ENCODE results near the gene CORO1C. TPM values are rescaled to one million over a fixed set of nuclear protein-coding genes. Genes with fewer than 3 reads are reported as not detected.

CORO1C gene
- polyA plus RNA-seq, 6 donors from 2014 or later = 71.0 to 84.7 (median 73.4) TPM

DNA sequence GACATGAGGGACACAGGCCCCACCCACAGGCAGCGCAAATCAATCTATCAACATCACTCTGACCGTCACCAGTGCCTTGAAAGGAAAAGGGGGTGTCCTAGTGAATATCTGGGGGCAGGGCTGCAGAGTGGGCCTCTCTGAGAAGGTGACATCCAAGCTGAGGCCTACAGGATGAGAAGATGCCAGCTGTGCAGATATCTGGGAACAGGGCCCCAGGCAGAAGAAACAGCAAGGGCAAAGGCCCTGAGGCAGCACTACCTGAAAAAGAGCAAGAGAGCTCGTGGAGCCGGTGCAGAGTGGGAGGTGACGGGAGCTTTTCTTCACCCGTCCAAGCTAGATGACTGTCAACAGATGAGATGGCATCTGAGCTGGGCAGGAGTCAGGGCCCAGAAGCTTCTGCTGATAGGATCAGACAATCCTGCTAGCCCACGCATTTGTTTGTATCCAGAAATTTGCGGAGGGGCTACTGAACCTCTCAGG is 120.9 kb downstream of the CORO1C start:
- Mint-ChIP-seq H3K27me3 (peaks cover 4 to 19% (median 18%) of the 10 kb centered on the region in 3 donors), H3K27ac (peak overlapping the region in 2 of 6 donors; percentile 34 to 59), H3K36me3 (no peaks in the 10 kb centered on the region), H3K9me3 (no peaks in the 10 kb centered on the region), H3K4me1 (peaks cover 27 to 33% (median 28%) of the 10 kb centered on the region in 3 donors), H3K4me3 (no peak overlapping the region)
- ATAC-seq (ENCODE audit: low read depth in 2 of 2) (no peak), DNase-seq (no peak)

DNA sequence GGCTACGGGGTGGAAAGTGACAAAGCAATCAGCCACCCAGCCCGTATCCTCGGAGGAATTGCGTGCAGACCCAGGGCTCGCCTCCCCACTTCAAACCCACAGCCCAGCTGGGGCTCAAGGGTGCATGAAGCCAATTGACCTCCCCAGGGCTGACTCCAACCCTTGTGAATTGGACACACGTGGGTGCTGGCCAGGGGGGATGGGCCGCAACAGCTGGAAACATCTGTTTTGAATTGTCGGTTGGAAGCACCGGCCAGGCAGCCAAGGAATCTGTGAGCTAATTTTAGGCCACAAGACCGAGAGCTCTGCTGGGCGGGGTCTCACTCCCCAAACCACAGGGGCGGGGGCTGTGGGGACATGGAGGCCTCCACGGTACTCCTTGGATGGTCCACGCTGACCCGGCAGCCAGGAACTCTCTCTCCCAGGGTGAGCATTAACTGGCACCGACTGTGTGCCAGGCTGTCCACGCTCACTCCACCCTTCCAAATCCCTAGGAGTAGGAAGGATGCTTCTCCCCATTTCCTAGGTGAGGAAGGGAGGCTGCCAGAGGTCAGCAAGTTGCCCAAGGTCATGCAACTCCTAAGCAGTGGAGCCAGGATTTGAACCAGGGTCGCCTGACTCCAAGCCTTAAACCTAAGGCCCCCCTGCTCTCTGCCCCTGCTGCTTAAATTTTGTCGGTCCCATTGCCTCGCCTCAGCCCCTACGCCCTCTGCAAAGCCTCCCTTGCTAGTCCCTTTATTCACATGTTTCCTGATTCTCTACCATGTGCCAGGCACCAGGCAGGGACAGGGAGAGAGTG is 121.6 kb downstream of the CORO1C start:
- Mint-ChIP-seq H3K27me3 (peaks cover 4 to 19% (median 18%) of the 10 kb centered on the region in 3 donors), H3K36me3 (no peaks in the 10 kb centered on the region), H3K4me1 (peaks cover 24 to 30% (median 28%) of the 10 kb centered on the region in 3 donors), H3K4me3 (no peak overlapping the region), H3K27ac (peak overlapping the region in 1 of 6 donors; percentile 59), H3K9me3 (no peaks in the 10 kb centered on the region)
- DNase-seq (no peak), ATAC-seq (ENCODE audit: low read depth in 2 of 2) (no peak)

DNA sequence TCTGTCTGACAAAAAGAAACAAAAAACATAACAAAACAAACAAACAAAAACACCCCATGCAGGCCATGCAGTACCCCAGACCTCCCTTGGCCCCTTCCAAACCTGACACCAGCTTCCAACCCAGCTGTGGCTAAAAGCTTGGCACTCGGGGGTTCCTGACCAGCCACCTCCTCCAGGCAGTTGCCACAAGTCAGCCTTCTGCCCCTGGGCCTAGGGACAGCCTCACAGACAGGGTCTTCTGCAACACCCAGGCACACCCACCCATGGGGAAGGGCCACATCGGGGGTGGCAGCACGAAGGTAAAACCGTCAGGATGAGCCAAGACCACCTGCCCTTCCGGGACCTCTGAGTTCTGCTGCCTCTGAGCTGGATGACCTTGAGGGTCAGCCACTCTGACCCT is 122.7 kb downstream of the CORO1C start:
- Mint-ChIP-seq H3K9me3 (no peaks in the 10 kb centered on the region), H3K4me3 (no peak overlapping the region), H3K27me3 (peaks cover 4 to 24% (median 19%) of the 10 kb centered on the region in 3 donors), H3K27ac (peak overlapping the region in 2 of 6 donors; percentile 60 to 66), H3K36me3 (no peaks in the 10 kb centered on the region), H3K4me1 (peaks cover 19 to 25% (median 19%) of the 10 kb centered on the region in 3 donors)
- ATAC-seq (ENCODE audit: low read depth in 2 of 2) (no peak), DNase-seq (no peak)

- H3K27ac Mint-ChIP-seq = no peak overlapping the region
- H3K4me1 Mint-ChIP-seq = peaks cover 14 to 20% (median 14%) of the 10 kb centered on the region in 3 donors
- DNase-seq (no peak), ATAC-seq (ENCODE audit: low read depth in 2 of 2) (no peak)
- no peak overlapping the region for H3K4me3 Mint-ChIP-seq
- no peaks in the 10 kb centered on the region for H3K36me3 Mint-ChIP-seq
- peaks cover 4 to 26% (median 19%) of the 10 kb centered on the region in 3 donors for H3K27me3 Mint-ChIP-seq
- H3K9me3 Mint-ChIP-seq = no peaks in the 10 kb centered on the region
Measured at GRCh38 chr12:108607981-108608600, 123.2 kb downstream of the CORO1C start.

- no peak for ATAC-seq (ENCODE audit: low read depth in 2 of 2)
- no peaks in the 10 kb centered on the region for H3K9me3 Mint-ChIP-seq
- H3K4me1 Mint-ChIP-seq = peaks cover under 1 to 11% (median 2%) of the 10 kb centered on the region in 3 donors
- no peaks in the 10 kb centered on the region for H3K36me3 Mint-ChIP-seq
- H3K4me3 Mint-ChIP-seq = no peak overlapping the region
- no peak for DNase-seq
- peak overlapping the region in 1 of 6 donors; percentile 12 for H3K27ac Mint-ChIP-seq
- peaks cover 4 to 26% (median 19%) of the 10 kb centered on the region in 3 donors for H3K27me3 Mint-ChIP-seq
Measured at GRCh38 chr12:108606492-108606891, 124.8 kb downstream of the CORO1C start.

DNA sequence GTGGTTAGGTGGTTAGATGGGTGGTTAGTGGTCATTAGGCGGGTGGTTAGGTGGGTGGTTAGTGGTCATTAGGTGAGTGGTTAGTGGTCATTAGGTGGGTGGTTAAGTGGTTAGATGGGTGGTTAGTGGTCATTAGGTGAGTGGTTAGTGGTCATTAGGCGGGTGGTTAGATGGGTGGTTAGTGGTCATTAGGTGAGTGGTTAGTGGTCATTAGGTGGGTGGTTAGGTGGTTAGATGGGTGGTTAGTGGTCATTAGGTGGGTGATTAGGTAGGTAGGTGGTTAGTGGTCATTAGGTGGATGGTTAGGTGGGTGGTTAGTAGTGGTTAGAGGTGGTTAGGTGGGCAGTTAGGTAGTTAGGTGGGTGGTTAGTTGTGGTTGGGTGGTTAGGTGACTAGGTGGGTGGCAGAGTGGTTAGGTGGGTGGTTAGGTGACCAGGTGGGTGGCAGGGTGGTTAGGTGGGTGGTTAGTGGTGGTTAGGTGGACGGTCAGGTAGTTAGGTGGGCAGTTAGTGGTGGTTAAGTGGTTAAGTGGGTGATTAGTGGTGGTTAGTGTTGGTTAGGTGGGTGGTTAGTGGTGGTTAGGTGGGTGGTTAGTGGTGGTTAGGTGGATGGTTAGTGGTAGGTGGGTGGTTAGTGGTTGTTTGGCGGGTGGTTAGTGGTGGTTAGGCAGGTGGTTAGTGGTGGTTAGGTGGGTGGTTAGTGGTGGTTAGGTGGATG is 125.5 kb downstream of the CORO1C start:
- Mint-ChIP-seq H3K27me3 (peaks cover 4 to 26% (median 19%) of the 10 kb centered on the region in 3 donors), H3K36me3 (no peaks in the 10 kb centered on the region), H3K9me3 (no peaks in the 10 kb centered on the region), H3K4me3 (no peak overlapping the region), H3K27ac (peak overlapping the region in 2 of 6 donors; percentile 13 to 16), H3K4me1 (peaks cover 0 to 11% (median 2%) of the 10 kb centered on the region in 3 donors)
- ATAC-seq (ENCODE audit: low read depth in 2 of 2) (no peak), DNase-seq (no peak)

DNA sequence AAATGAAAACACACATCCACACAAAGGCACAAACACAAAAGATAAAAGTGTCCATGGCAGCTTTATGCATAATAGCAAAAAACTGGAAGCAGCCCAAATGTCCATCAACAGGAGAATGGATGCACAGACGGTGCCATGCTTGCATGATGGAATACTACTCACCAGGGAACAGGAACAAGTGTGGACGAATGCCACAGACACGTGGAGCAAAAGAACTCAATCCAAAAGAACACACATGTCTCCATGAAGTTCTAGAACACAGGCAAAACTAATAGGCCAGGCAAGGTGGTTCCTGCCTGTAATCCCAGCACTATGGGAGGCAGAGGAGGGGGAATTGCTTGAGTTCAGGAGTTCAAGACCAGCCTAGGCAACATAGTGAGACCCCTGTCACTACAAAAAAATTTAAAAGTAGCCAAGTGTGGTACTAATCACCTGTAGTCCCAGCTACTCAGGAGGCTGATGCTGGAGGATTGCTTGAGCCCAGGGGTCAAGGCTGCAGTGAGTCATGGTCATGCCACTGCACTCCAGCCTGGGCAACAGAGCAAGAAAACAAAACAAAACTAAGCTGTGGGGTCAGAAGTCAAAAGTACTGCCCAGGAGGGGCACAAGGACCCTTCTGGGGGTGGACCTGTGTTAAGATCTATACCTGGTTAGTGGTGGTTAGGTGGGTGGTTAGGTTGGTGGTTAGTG is 126.2 kb downstream of the CORO1C start:
- ATAC-seq (ENCODE audit: low read depth in 2 of 2) (no peak), DNase-seq (no peak)
- no peak overlapping the region for H3K4me3 Mint-ChIP-seq
- H3K4me1 Mint-ChIP-seq = peaks cover 0 to 11% (median 2%) of the 10 kb centered on the region in 3 donors
- H3K36me3 Mint-ChIP-seq = no peaks in the 10 kb centered on the region
- H3K27ac Mint-ChIP-seq = peak overlapping the region in 4 of 6 donors; percentile 16 to 48 (median 30)
- H3K9me3 Mint-ChIP-seq = no peaks in the 10 kb centered on the region
- peaks cover 4 to 23% (median 19%) of the 10 kb centered on the region in 3 donors for H3K27me3 Mint-ChIP-seq

GRCh38 chr12:108604208-108604941 is 126.9 kb downstream of the CORO1C start:
- DNase-seq (no peak), ATAC-seq (ENCODE audit: low read depth in 2 of 2) (no peak)
- H3K27ac Mint-ChIP-seq = peak overlapping the region in 2 of 6 donors; percentile 22 to 72
- H3K9me3 Mint-ChIP-seq = no peaks in the 10 kb centered on the region
- peak overlapping the region in 1 of 8 donors; percentile 23 for H3K4me3 Mint-ChIP-seq
- peaks cover 4 to 20% (median 19%) of the 10 kb centered on the region in 3 donors for H3K27me3 Mint-ChIP-seq
- no peaks in the 10 kb centered on the region for H3K36me3 Mint-ChIP-seq
- peaks cover 0 to 11% (median 2%) of the 10 kb centered on the region in 3 donors for H3K4me1 Mint-ChIP-seq

- Mint-ChIP-seq H3K4me3 (peak overlapping the region in 1 of 8 donors; percentile 80), H3K27me3 (peaks cover 4 to 22% (median 19%) of the 10 kb centered on the region in 3 donors), H3K4me1 (peaks cover 0 to 11% (median 2%) of the 10 kb centered on the region in 3 donors), H3K36me3 (no peaks in the 10 kb centered on the region), H3K27ac (peak overlapping the region in 4 of 6 donors; percentile 5 to 95 (median 72)), H3K9me3 (no peaks in the 10 kb centered on the region)
- ATAC-seq (ENCODE audit: low read depth in 2 of 2) = no peak
- DNase-seq = no peak
Measured at GRCh38 chr12:108603743-108604142, 127.6 kb downstream of the CORO1C start.

GRCh38 chr12:108602976-108603704 is 128.2 kb downstream of the CORO1C start:
- no peak for ATAC-seq (ENCODE audit: low read depth in 2 of 2)
- peaks cover 0 to 11% (median 2%) of the 10 kb centered on the region in 3 donors for H3K4me1 Mint-ChIP-seq
- H3K36me3 Mint-ChIP-seq = no peaks in the 10 kb centered on the region
- no peaks in the 10 kb centered on the region for H3K9me3 Mint-ChIP-seq
- H3K27me3 Mint-ChIP-seq = peaks cover 4 to 17% (median 13%) of the 10 kb centered on the region in 3 donors
- peak overlapping the region in 4 of 6 donors; percentile 72 to 95 (median 72) for H3K27ac Mint-ChIP-seq
- H3K4me3 Mint-ChIP-seq = no peak overlapping the region
- DNase-seq = no peak

DNA sequence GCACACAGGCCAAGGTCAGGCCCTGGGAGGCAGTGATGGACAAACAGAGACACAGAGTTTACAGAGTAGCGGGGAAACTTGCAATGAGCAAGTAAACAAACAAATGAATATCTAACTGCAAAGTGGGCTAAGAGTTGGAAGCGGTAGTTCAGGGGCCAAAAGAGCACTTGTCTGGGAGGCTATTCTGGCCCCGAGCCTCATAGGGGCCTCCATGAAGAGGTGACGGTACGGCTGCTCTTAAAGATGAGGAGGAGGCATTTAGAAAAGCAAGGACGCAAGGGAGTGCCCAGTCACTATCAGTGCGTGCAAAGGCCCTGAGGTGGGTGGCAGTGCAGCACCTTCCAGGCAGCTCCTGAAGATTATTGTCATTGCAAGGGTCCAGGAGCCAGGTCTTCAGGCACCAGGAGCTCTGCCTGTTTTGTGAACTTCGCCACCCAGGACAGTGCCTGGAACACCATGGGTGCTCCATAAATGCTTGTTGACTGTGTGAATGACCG is 129.1 kb downstream of the CORO1C start:
- no peak overlapping the region for H3K4me3 Mint-ChIP-seq

More for the DNA sequence above, 129.1 kb downstream of the CORO1C start:
- Mint-ChIP-seq H3K9me3 (no peaks in the 10 kb centered on the region), H3K27ac (peak overlapping the region in 1 of 6 donors; percentile 65), H3K27me3 (peaks cover 0 to 20% (median 5%) of the 10 kb centered on the region in 3 donors), H3K36me3 (no peaks in the 10 kb centered on the region), H3K4me1 (peaks cover 2 to 16% (median 8%) of the 10 kb centered on the region in 3 donors)
- ATAC-seq (ENCODE audit: low read depth in 2 of 2) = no peak
- no peak for DNase-seq

Measured in naive B cell (primary cell).